GM12801 (cell line): ENCODE data around the gene OR2T2.
"Not testable (repeated sequence)": the region's sequence is repeated elsewhere in the genome, so short reads cannot be mapped to it uniquely, and the experiment has no call there.

Experiments
- CTCF ChIP-seq: IDR thresholded peaks from one replicate; pipeline ENCODE4 v1.5.1; 2011; ENCODE audit warnings: control low read depth; ENCODE audit not compliant: insufficient read length; ENCODE audit errors: extremely low read depth

OR2T2 gene

GRCh38 chr1:248445399-248445798 is at the start of gene OR2T2:
Gene OR2T2, plus strand, starts transcription at chr1:248445637. Its CDS starts 7,161 bp downstream, at chr1:248452798.
- not testable (repeated sequence) for TF ChIP-seq CTCF

GRCh38 chr1:248402748-248403147 is 42.7 kb upstream of the OR2T2 start, which contains the start of gene OR2T1:
Gene OR2T1, plus strand, starts transcription at chr1:248403048. Its CDS starts 3,100 bp downstream, at chr1:248406148.
- TF ChIP-seq CTCF, result no peak

GRCh38 chr1:248404024-248404423 is 41.4 kb upstream of the OR2T2 start:
- TF ChIP-seq CTCF, result no peak

GRCh38 chr1:248406721-248407692 is 38.4 kb upstream of the OR2T2 start:
- no peak for TF ChIP-seq CTCF

- no peak for TF ChIP-seq CTCF
Measured at GRCh38 chr1:248416226-248416625, 29.2 kb upstream of the OR2T2 start.

- no peak for TF ChIP-seq CTCF
Measured at GRCh38 chr1:248417854-248418253, 27.6 kb upstream of the OR2T2 start.

GRCh38 chr1:248421384-248421783 is 24.1 kb upstream of the OR2T2 start:
- no peak for TF ChIP-seq CTCF
